ENCODE results near the gene IGF2BP2.

IGF2BP2 gene

DNA sequence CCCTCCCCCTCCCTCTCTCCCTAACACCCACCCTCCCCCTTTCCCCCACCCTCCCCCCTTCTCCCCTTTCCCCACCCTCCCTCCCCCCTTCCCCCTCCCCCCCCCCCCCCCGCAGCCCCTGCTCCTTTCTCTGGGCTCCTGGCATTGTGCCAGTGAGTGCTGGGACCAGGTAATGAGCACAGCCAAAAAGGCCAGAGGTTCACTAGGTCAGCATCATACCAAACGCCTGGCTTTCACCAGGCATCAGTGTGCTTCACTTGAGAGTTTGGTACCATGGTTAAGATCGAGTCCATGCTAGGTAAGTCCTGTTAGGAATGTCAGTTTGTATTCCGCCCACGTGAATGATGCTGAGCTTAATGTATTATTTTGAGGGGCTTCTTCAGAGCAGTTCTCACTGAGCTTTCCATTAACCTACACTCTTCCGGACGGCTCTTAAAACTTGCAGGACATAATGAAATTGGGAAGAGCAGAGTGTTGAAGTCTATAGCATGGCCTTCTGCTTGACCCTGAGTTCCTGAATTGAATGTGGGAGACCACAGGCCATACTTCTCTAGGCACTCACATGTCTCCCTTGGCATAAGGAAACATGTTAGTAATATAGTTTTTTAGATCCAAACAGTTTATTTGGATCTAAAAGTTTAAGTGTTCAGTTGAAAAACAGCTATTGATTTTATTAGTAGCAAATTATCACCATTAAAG is 193.2 kb downstream of the IGF2BP2 start:
- DNase-seq: no peak

DNA sequence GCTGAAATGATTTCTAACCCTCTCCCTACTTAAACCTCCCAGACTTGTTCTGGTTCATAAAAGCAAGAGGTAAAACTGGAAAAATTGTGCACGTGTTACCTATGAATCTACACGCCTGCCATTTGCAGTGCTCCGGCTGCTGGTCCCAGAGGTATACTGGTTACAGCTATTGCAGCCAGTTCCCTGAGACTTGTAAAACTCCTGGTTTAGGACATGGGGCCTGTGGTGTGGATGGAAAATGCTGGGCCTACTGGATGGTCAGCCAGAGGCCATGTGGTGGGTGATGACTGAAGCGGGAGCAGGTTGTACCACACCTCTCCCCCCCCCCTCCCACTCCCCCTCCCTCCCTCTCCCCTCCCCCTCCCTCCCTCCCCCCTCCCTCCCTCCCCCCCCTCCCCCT is 193.7 kb downstream of the IGF2BP2 start:
- DNase-seq: no peak

DNA sequence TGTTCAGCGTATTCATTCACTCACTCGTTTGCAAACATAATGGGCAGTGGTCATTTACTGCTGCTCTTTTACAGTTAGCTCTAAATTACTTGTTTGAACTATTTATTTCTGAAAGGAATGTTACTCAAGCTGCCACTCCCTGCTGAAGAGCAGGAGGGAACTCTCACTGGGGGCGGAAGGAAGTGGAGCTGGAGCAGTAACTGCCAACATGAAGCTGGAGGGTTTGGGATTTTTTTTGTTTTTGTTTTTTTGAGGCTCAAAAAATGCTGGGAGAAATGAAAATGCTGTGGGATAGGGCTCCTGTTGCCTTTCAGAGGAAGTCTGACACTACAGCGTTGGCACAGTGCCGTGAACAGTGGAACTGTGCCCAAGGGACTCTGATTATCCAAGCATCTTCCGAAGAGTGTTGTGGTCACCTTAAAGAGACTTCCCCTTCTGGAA is 194.6 kb downstream of the IGF2BP2 start:
- no peak for DNase-seq

DNA sequence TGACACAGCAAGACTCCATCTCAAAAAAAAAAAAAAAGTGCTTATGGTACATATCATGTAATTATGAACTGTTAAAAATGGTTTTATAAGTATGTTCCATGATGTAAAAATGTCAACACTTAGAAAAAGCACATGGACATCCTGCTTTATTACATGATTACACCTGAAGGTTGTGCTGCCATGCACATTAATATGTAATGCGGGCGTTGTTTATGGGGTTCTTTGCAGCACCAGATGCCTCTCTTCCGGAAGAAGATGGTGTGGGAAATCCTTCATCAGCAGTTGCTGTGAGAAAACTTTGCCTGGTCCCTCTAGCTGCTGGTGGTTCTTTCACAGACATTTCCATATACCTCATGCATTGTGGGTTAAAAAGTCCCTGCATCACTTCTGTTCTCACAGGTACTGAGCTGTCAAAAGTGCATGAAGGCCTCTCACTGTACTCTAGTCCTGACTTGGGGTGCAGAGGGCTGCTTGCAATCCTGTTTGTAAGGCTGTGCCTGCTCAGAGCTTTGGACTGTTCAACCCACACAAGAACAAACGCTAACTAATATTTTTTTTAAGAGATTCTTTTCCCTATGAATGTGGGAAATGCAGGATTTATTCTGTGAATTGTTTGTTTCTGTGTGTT is 195.2 kb downstream of the IGF2BP2 start:
- no peak for DNase-seq

DNA sequence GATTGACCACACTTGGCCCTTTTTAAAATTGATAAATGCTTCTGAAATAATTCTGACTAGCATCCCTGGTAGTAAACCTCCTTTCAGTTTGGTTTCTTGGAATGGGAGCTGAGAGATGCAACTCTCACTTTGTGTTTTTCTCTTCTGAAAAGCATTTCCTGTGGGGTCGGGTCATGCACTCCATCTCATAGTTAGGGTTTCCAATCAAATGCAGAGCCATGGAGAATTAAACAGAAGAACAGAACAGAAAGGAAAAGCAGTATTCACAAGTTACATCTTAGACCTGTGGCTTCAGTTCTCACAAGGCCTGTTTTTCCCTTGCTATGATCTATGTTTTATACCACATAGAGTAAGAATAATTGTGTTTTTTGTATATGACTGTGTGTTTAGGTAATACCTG is 199.1 kb downstream of the IGF2BP2 start:
- no peak for DNase-seq

DNA sequence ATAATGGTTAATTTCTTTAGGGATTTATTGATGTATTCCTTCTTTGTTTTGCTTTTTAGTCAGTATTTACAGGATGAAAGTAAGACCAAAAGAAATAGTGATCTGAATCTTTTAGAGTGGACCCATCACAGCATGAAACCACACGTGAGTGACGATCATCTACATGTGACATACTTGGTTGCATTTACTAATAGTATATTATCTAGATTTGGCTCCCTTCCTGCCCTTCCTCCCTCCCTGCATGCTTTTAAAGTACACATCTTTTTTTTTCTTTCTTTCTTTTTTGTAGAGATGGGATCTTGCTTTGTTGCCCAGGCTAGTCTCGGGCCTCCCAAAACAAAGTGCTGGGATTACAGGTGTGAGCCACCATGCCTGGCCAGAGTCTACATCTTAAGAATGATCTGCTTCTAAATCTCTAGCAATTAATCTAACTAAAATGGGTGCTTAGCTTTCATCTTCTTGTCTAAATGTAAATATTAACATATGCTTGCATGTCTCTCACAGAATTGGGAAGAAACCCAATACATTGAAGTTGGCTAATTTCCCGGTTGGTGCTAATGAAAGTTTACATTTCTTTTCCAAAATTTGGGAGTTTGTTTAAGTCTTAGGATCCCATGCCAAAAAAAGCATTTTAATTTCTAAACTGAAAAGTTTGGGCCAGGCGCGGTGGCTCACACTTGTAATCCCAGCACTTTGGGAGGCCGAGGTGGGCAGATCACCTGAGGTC is 200.7 kb downstream of the IGF2BP2 start:
- no peak for DNase-seq

DNA sequence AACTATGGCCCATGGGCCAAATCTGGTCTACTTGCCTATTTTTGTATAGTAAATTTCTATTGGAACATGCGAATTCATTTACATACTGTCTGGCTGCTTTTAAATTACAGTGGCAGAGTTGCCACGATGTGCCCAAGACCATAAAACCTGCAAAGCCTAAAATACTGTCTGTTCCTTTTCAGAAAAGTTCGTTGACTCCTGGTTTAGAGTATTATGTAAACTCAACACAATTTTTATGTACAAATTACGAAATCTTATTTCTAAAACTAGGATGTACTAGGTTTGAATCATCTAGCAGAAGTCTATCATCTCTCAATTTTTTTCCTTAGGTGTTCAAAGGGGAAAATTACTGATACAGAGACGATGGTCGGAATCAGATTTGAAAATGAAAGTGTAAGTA is 211.8 kb downstream of the IGF2BP2 start:
- DNase-seq: no peak

DNA sequence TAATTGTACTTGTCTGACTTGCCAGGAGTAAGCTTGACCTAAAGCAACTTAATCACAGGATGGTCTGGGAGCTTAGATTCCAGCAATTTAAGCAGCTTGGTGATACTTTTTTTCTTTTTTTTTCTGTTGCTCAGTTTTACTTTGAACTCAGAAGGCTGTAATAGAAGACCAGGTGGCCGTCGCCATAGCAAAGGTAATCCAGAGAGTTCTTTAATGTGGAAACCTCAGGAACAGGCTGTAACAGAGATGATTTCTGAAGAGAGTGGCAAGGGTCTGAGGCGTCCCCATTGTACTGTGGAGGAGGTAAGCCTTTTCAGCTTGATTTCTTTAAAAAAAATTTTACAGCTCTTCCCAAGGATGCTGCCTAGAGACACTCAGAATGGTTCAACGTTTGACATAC is 218.6 kb downstream of the IGF2BP2 start:
- no peak for DNase-seq

DNA sequence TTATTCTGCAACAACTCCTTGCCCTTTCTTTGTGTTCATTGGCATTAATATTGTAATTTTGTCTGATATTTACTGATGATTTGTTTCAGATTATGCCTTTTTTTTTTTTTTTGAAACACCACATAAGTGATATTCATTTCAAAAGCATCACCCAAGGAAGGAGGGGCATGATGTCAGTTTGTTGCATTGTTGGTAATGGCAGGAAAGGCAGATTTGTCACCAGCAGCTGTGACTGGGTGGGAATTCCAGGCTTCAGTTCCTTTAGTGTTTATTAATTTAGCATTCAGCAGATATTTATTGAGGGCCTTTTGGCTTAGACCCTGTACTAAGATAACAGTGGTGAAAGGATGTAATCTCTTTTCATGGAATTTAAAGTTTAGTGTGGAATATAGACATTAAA is 219.3 kb downstream of the IGF2BP2 start:
- DNase-seq: no peak

DNA sequence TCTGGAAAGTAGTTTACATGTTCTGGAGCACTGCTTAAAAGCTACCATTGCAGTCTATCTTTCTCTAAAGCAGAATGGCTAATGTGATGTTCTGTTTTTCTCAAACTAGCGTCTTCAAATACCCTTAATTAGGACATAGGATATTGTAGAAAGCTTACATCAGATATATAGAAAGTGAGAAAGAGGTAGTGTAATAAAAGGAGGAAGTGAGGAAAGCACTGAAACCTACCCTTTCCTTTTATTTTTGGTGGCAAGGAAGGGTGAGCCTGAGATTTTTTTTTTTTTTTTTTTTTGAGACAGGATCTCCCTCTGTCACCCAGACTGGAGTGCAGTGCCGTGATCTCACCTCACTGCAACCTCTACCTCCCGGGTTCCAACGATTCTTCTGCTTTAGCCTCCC is 229.3 kb downstream of the IGF2BP2 start:
- no peak for DNase-seq

DNA sequence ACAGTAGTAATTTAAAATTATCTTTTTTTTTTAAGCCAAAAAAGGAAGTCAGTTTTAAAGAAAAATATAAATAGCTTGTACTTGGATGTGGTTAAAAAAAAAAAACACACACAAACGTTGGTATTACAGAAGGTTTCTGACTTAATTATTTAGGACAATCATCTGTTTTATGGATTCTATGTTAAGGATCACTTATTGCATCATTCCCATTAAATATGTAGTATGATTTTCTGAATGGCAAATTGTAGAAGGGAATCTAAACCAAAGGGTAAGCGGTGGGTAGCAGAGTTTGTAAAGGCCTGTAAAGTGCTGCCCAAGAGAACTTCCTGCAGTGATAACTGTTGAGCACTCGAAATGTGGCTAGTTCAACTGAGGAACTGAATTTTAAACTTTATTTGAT is 230.8 kb downstream of the IGF2BP2 start:
- no peak for DNase-seq

Measured in NCI-H510A treated with DMSO at 0.1 percent for 48 hours (cell line).